ENCODE results near the gene TNFRSF14. TPM values are rescaled to one million over a fixed set of nuclear protein-coding genes. Genes with fewer than 3 reads are reported as not detected.

Gene TNFRSF14
- total RNA-seq, 1 donor from 2014 or later = 0.36 TPM

DNA sequence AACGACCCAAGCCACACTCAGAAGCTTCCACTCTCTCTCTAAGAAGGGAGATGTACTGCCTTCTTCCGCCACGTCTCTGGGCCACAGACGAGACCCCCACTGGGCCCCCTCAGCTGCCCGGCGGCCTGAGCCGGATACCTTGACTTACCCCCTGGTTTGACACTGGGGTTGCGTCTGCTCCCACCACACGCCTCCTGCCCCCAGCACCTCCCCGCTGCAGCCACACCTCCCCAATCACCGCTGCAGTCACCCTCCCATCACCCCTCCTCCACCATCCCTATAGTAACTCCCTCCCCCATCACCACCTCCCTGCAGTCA is 40.4 kb upstream of the TNFRSF14 start:
- Histone ChIP-seq H3K27me3 (ENCODE audit: insufficient read depth, low read length) (no peaks in the 10 kb centered on the region), H3K79me2 (ENCODE audit: insufficient read depth, low read length) (peaks cover 2% of the 10 kb centered on the region), H3K9ac (ENCODE audit: low read length) (no peak overlapping the region), H3K9me3 (ENCODE audit: insufficient read depth, low read depth, low read length) (no peaks in the 10 kb centered on the region), H3K36me3 (ENCODE audit: insufficient read depth, low read length) (peaks cover 7% of the 10 kb centered on the region), H3K4me3 (ENCODE audit: insufficient read depth, low read depth, low read length) (no peak overlapping the region), H2AFZ (ENCODE audit: low read depth, low read length) (no peak overlapping the region), H4K20me1 (ENCODE audit: insufficient read depth, low read length) (peaks cover 25% of the 10 kb centered on the region), H3K4me2 (ENCODE audit: low read length) (no peak overlapping the region), H3K4me1 (ENCODE audit: insufficient read depth, low read length) (no peaks in the 10 kb centered on the region), H3K27ac (ENCODE audit: low read depth, low read length) (no peak overlapping the region)
- no peak for FAIRE-seq
- no peaks in the 10 kb centered on the region for H3K9me3 Mint-ChIP-seq (ENCODE audit: unreplicated experiment)
- no peak for DNase-seq (ENCODE audit: low read depth)
- peaks cover under 1% of the 10 kb centered on the region for H3K36me3 Mint-ChIP-seq (ENCODE audit: low read depth, unreplicated experiment)
- H3K4me1 Mint-ChIP-seq (ENCODE audit: low read depth, unreplicated experiment) = no peaks in the 10 kb centered on the region
- H3K4me3 Mint-ChIP-seq (ENCODE audit: unreplicated experiment) = no peak overlapping the region
- H3K27me3 Mint-ChIP-seq (ENCODE audit: low read depth, unreplicated experiment) = no peaks in the 10 kb centered on the region
- TF ChIP-seq, protein P1, sequence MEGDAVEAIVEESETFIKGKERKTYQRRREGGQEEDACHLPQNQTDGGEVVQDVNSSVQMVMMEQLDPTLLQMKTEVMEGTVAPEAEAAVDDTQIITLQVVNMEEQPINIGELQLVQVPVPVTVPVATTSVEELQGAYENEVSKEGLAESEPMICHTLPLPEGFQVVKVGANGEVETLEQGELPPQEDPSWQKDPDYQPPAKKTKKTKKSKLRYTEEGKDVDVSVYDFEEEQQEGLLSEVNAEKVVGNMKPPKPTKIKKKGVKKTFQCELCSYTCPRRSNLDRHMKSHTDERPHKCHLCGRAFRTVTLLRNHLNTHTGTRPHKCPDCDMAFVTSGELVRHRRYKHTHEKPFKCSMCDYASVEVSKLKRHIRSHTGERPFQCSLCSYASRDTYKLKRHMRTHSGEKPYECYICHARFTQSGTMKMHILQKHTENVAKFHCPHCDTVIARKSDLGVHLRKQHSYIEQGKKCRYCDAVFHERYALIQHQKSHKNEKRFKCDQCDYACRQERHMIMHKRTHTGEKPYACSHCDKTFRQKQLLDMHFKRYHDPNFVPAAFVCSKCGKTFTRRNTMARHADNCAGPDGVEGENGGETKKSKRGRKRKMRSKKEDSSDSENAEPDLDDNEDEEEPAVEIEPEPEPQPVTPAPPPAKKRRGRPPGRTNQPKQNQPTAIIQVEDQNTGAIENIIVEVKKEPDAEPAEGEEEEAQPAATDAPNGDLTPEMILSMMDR (IDR thresholded peaks at IDR 0.05; ENCODE audit: insufficient read depth, low read depth, low read length) = no peak
- TF ChIP-seq EZH2 (IDR thresholded peaks at IDR 0.05; ENCODE audit: insufficient read depth, low read length) = no peak
- H3K27ac Mint-ChIP-seq (ENCODE audit: unreplicated experiment) = no peak overlapping the region

- Histone ChIP-seq H3K79me2 (ENCODE audit: insufficient read depth, low read length) (peaks cover 6% of the 10 kb centered on the region), H3K4me1 (ENCODE audit: insufficient read depth, low read length) (no peaks in the 10 kb centered on the region), H2AFZ (ENCODE audit: low read depth, low read length) (no peak overlapping the region), H3K36me3 (ENCODE audit: insufficient read depth, low read length) (peaks cover 7% of the 10 kb centered on the region), H3K4me2 (ENCODE audit: low read length) (no peak overlapping the region), H3K27me3 (ENCODE audit: insufficient read depth, low read length) (no peaks in the 10 kb centered on the region), H3K9ac (ENCODE audit: low read length) (no peak overlapping the region), H3K4me3 (ENCODE audit: insufficient read depth, low read depth, low read length) (no peak overlapping the region), H3K9me3 (ENCODE audit: insufficient read depth, low read depth, low read length) (no peaks in the 10 kb centered on the region), H4K20me1 (ENCODE audit: insufficient read depth, low read length) (peaks cover 29% of the 10 kb centered on the region), H3K27ac (ENCODE audit: low read depth, low read length) (no peak overlapping the region)
- no peaks in the 10 kb centered on the region for H3K4me1 Mint-ChIP-seq (ENCODE audit: low read depth, unreplicated experiment)
- H3K27me3 Mint-ChIP-seq (ENCODE audit: low read depth, unreplicated experiment) = no peaks in the 10 kb centered on the region
- no peak overlapping the region for H3K27ac Mint-ChIP-seq (ENCODE audit: unreplicated experiment)
- FAIRE-seq (no peak), DNase-seq (ENCODE audit: low read depth) (no peak)
- TF ChIP-seq, protein P1 (IDR thresholded peaks at IDR 0.05; ENCODE audit: insufficient read depth, low read depth, low read length) = no peak
- H3K4me3 Mint-ChIP-seq (ENCODE audit: unreplicated experiment) = no peak overlapping the region
- H3K9me3 Mint-ChIP-seq (ENCODE audit: unreplicated experiment) = no peaks in the 10 kb centered on the region
- H3K36me3 Mint-ChIP-seq (ENCODE audit: low read depth, unreplicated experiment) = peaks cover 4% of the 10 kb centered on the region
Observed at GRCh38 chr1:2516124-2516523, 40.0 kb upstream of the TNFRSF14 start.

GRCh38 chr1:2516946-2517345 is 39.2 kb upstream of the TNFRSF14 start:
- no peak overlapping the region for H3K27ac ChIP-seq (ENCODE audit: low read depth, low read length)
- H3K4me3 Mint-ChIP-seq (ENCODE audit: unreplicated experiment) = no peak overlapping the region
- H3K27me3 ChIP-seq (ENCODE audit: insufficient read depth, low read length) = no peaks in the 10 kb centered on the region
- no peak overlapping the region for H3K4me2 ChIP-seq (ENCODE audit: low read length)
- H3K4me3 ChIP-seq (ENCODE audit: insufficient read depth, low read depth, low read length) = no peak overlapping the region
- no peak overlapping the region for H3K9ac ChIP-seq (ENCODE audit: low read length)
- no peak for DNase-seq (ENCODE audit: low read depth)
- H3K36me3 Mint-ChIP-seq (ENCODE audit: low read depth, unreplicated experiment) = peaks cover 4% of the 10 kb centered on the region
- no peak overlapping the region for H3K27ac Mint-ChIP-seq (ENCODE audit: unreplicated experiment)
- peaks cover 14% of the 10 kb centered on the region for H3K79me2 ChIP-seq (ENCODE audit: insufficient read depth, low read length)
- peaks cover 31% of the 10 kb centered on the region for H4K20me1 ChIP-seq (ENCODE audit: insufficient read depth, low read length)
- TF ChIP-seq EZH2 (IDR thresholded peaks at IDR 0.05; ENCODE audit: insufficient read depth, low read length) = no peak
- TF ChIP-seq, protein P1 (IDR thresholded peaks at IDR 0.05; ENCODE audit: insufficient read depth, low read depth, low read length) = no peak
- H2AFZ ChIP-seq (ENCODE audit: low read depth, low read length) = no peak overlapping the region
- H3K36me3 ChIP-seq (ENCODE audit: insufficient read depth, low read length) = peaks cover 2% of the 10 kb centered on the region
- FAIRE-seq = no peak
- H3K4me1 ChIP-seq (ENCODE audit: insufficient read depth, low read length) = no peaks in the 10 kb centered on the region
- no peaks in the 10 kb centered on the region for H3K9me3 ChIP-seq (ENCODE audit: insufficient read depth, low read depth, low read length)
- H3K9me3 Mint-ChIP-seq (ENCODE audit: unreplicated experiment) = no peaks in the 10 kb centered on the region
- H3K27me3 Mint-ChIP-seq (ENCODE audit: low read depth, unreplicated experiment) = no peaks in the 10 kb centered on the region
- H3K4me1 Mint-ChIP-seq (ENCODE audit: low read depth, unreplicated experiment) = no peaks in the 10 kb centered on the region
